ENCODE data around the gene CSNK1A1L. TPM values are rescaled to one million over a fixed set of nuclear protein-coding genes. Genes with fewer than 3 reads are reported as not detected.

Gene CSNK1A1L
- total and polyA plus RNA-seq, 2 of the 13 experiments (the other 11 are each of a cell fraction or from before 2014, with no cell fraction given), result not detected

DNA sequence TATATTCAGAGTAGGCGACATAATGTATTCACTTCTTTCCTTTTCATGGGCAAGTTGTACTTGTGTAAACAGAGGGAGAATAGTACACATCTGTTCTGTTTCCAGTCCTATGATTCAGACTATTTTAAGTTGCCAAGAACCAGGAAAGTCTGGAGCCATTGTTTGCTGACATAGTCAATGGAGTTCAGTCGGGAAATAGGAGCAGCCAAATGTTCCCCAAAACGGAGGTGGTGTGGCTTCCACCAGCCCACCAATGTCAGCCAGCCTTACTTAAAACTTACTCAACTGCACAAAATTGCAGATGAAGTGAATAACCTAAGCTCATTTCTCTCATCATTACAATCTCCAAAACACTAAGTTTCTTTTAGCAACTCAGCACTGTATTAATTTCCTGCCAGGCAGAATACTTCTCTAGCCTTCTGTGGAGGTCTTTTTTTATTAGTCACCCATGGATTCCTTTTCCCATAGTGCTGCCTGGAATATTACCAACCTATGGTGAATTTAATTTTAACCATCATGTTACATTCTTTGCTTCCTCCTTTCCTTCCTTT, 22.3 kb upstream of the CSNK1A1L start:
- Histone ChIP-seq H3K27me3 (ENCODE audit: control insufficient read depth in 1 of 2, insufficient read depth in 2 of 2, low read length in 2 of 2) (no peaks in the 10 kb centered on the region), H3K4me3 (replicated peaks in 1 of 3; ENCODE audit: insufficient read depth in 1 of 3, low read depth in 2 of 3, low read length in 3 of 3) (no peak overlapping the region), H3K9me3 (ENCODE audit: low read length) (no peaks in the 10 kb centered on the region), H2AFZ (ENCODE audit: low read length) (no peak overlapping the region), H4K20me1 (ENCODE audit: insufficient read depth, low read length) (no peaks in the 10 kb centered on the region), H3K27ac (ENCODE audit: extremely low read length, insufficient read depth, low read length) (no peak overlapping the region), H3K79me2 (ENCODE audit: insufficient read depth, low read length) (no peaks in the 10 kb centered on the region), H3K4me2 (ENCODE audit: low read depth, low read length) (no peak overlapping the region), H3K36me3 (replicated peaks in 1 of 2; ENCODE audit: control insufficient read depth in 1 of 2, insufficient read depth in 2 of 2, low read length in 2 of 2) (no peaks in the 10 kb centered on the region), H3K9ac (ENCODE audit: insufficient read depth, low read depth, low read length) (no peak overlapping the region), H3K4me1 (ENCODE audit: insufficient read depth, low read length) (no peaks in the 10 kb centered on the region)
- no peak for DNase-seq (ENCODE audit: low spot score)
- FAIRE-seq, result no peak
- BruUV-seq (replicated peaks), result no TSS peak
- 0% methylated on average over 3 of the region's 3 CpGs for WGBS (ENCODE audit: low lambda C conversion rate)
- in situ Hi-C loops (cut with HindIII; ENCODE audit: extremely low pct_ligation_motif_present, low pct_unique_long_range_greater_than_20kb) (no loop called here), intact Hi-C loops (cut with micrococcal nuclease; ENCODE audit: unreplicated experiment) (no loop called here)
- CTCF ChIA-PET (ENCODE audit: low intra/inter-chr PET ratio, low total read pairs), result no interaction called here
- ATAC-seq, result no peak
- TF ChIP-seq ZNF557 (CRISPR knock-in tag; IDR thresholded peaks at IDR 0.05) (no peak), U2AF2 (IDR thresholded peaks at IDR 0.05; ENCODE audit: low read depth, low read length) (no peak), ZMYM2 (CRISPR knock-in tag; IDR thresholded peaks at IDR 0.05) (no peak), PRMT3 (CRISPR knock-in tag; IDR thresholded peaks at IDR 0.05; ENCODE audit: borderline replicate concordance, low read depth) (no peak), ZNF20 (CRISPR knock-in tag; IDR thresholded peaks at IDR 0.05) (no peak), ZNF674 (CRISPR knock-in tag; IDR thresholded peaks at IDR 0.05; ENCODE audit: low read depth) (no peak), ISL2 (CRISPR knock-in tag; IDR thresholded peaks at IDR 0.05) (no peak), ZSCAN25 (CRISPR knock-in tag; IDR thresholded peaks at IDR 0.05) (no peak), ZBTB21 (CRISPR knock-in tag; IDR thresholded peaks at IDR 0.05) (no peak)
- TF ChIP-seq, protein P1, sequence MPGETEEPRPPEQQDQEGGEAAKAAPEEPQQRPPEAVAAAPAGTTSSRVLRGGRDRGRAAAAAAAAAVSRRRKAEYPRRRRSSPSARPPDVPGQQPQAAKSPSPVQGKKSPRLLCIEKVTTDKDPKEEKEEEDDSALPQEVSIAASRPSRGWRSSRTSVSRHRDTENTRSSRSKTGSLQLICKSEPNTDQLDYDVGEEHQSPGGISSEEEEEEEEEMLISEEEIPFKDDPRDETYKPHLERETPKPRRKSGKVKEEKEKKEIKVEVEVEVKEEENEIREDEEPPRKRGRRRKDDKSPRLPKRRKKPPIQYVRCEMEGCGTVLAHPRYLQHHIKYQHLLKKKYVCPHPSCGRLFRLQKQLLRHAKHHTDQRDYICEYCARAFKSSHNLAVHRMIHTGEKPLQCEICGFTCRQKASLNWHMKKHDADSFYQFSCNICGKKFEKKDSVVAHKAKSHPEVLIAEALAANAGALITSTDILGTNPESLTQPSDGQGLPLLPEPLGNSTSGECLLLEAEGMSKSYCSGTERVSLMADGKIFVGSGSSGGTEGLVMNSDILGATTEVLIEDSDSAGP (CRISPR knock-in tag; IDR thresholded peaks at IDR 0.05; ENCODE audit: borderline replicate concordance), result no peak
- TF ChIP-seq, protein P2, sequence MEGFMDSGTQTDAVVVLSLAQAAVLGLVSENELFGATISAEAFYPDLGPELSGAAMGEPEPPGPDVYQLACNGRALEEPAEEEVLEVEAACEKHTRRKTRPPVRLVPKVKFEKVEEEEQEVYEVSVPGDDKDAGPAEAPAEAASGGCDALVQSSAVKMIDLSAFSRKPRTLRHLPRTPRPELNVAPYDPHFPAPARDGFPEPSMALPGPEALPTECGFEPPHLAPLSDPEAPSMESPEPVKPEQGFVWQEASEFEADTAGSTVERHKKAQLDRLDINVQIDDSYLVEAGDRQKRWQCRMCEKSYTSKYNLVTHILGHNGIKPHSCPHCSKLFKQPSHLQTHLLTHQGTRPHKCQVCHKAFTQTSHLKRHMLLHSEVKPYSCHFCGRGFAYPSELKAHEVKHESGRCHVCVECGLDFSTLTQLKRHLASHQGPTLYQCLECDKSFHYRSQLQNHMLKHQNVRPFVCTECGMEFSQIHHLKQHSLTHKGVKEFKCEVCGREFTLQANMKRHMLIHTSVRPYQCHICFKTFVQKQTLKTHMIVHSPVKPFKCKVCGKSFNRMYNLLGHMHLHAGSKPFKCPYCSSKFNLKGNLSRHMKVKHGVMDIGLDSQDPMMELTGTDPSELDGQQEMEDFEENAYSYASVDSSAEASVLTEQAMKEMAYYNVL (CRISPR knock-in tag; IDR thresholded peaks at IDR 0.05; ENCODE audit: borderline replicate concordance), result no peak
- POLR2A ChIA-PET, result no interaction called here
